CD4-positive, alpha-beta T cell (primary cell): ENCODE results near the gene NPPB. TPM values are rescaled to one million over a fixed set of nuclear protein-coding genes. Genes with fewer than 3 reads are reported as not detected.
"Not testable (repeated sequence)": the region's sequence is repeated elsewhere in the genome, so short reads cannot be mapped to it uniquely, and the experiment has no call there.

Experiments
- ATAC-seq: fragments of 200-7000 bp; cut with Tn5 transposase; one replicate; pipeline ENCODE4 v1.10.0; 2022; ENCODE audit warnings: mild to moderate bottlenecking; ENCODE audit not compliant: poor library complexity
- CTCF ChIA-PET: fragments of 350-600 bp; sonication (Branson Sonifier 250); formaldehyde crosslinking; loops from one replicate; lab custom pipeline; 2021; ENCODE audit warnings: antibody characterized with exemption, inconsistent platforms; lab: Charles Lee
- POLR2A ChIA-PET: fragments of 350-600 bp; sonication (Branson Sonifier 250); formaldehyde crosslinking; loops from one replicate; lab custom pipeline; 2021; ENCODE audit warnings: antibody characterized with exemption, inconsistent platforms; lab: Charles Lee
- DNase-seq, 14 experiments: peaks; one replicate each; pipeline ENCODE4 v3.0.0-alpha.2; 2013 to 2020; ENCODE audit warnings: mixed read lengths in 2 of 14
- H3K27ac ChIP-seq, 2 donors: one replicate each; pipeline versions ENCODE4 v1.5.1 to v1.7.0; 2013; ENCODE audit warnings: low read length in 2 of 2, low read depth in 1 of 2, mild to moderate bottlenecking in 1 of 2
- H3K27me3 ChIP-seq, 2 experiments: 1 replicate in 1 of 2; 2 replicates in 1 of 2; pipeline versions ENCODE4 v1.6.1 to v1.7.0; 2013; ENCODE audit warnings: low read length in 2 of 2, control low read depth in 1 of 2, mild to moderate bottlenecking in 1 of 2, moderate library complexity in 1 of 2; ENCODE audit not compliant: insufficient read depth in 2 of 2, control insufficient read depth in 1 of 2
- H3K36me3 ChIP-seq: one replicate; pipeline ENCODE4 v1.6.1; 2013; ENCODE audit warnings: low read length, control low read depth; ENCODE audit not compliant: insufficient read depth
- H3K4me1 ChIP-seq: one replicate; pipeline ENCODE4 v1.6.1; 2013; ENCODE audit warnings: low read length, control low read depth; ENCODE audit not compliant: insufficient read depth
- H3K4me3 ChIP-seq: one replicate; pipeline ENCODE4 v1.5.1; 2013; ENCODE audit warnings: mild to moderate bottlenecking, low read length, moderate library complexity
- H3K9me3 ChIP-seq, 2 experiments: 1 replicate in 1 of 2; 2 replicates in 1 of 2; pipeline versions ENCODE4 v1.6.1 to v1.7.0; 2013; ENCODE audit warnings: low read length in 2 of 2, mild to moderate bottlenecking in 2 of 2, control low read depth in 1 of 2, moderate library complexity in 1 of 2; ENCODE audit not compliant: control insufficient read depth in 1 of 2, insufficient read depth in 1 of 2
- H3K27ac Mint-ChIP-seq: one replicate; pipeline ENCODE4 v1.8.0; 2020; ENCODE audit warnings: mixed read lengths
- H3K27me3 Mint-ChIP-seq: one replicate; pipeline ENCODE4 v1.8.0; 2021; ENCODE audit warnings: mixed read lengths
- H3K36me3 Mint-ChIP-seq: one replicate; pipeline ENCODE4 v1.8.0; 2021; ENCODE audit warnings: low read depth, mixed read lengths
- H3K4me1 Mint-ChIP-seq: one replicate; pipeline ENCODE4 v1.8.0; 2021; ENCODE audit warnings: low read depth, mixed read lengths
- H3K4me3 Mint-ChIP-seq: one replicate; pipeline ENCODE4 v1.8.0; 2020; ENCODE audit warnings: mild to moderate bottlenecking, mixed read lengths
- H3K9me3 Mint-ChIP-seq: one replicate; pipeline ENCODE4 v1.8.0; 2020; ENCODE audit warnings: mixed read lengths
- CTCF ChIP-seq: fragments of 200-600 bp; IDR thresholded peaks from one replicate; pipeline ENCODE4 v1.8.0; 2022; ENCODE audit warnings: antibody characterized with exemption, mild to moderate bottlenecking
- intact Hi-C, 2 experiments: fragments of 100-400 bp; cut with DNase I in 1 of 2; cut with micrococcal nuclease in 1 of 2; formaldehyde crosslinking; loops; one replicate each; pipeline versions ENCODE4 v1.15.1 to v1.9.0; 2023 to 2025; cut with DNase I, micrococcal nuclease
- total RNA-seq, 174 experiments: library from RNA in 2 of 174; stranded (reverse) in 2 of 174; gene quantifications; one replicate each; pipeline ENCODE4 v1.2.3 and lab custom pipeline; 2021 to 2026

Gene NPPB
- total RNA-seq, 2 experiments from 2014 or later: not detected

DNA sequence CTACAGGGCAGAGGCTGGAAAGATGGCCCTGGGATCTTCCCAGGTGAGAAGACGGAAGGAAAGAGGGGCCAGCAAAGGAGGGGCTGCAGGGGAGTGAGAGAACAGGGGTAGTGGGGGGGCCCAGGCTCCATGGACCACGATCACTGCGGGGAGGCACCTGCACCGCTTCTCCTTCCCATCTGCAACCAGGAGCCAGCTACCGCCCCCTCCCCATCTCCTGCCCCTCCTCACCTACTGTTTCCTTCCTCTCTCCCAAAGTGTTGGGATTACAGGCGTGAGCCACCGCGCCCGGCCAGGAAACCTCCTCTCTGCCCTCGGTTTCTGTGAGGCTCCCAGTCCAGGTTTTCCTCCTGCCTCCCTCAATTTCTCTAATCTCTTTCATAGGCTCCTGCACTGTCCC is 48.1 kb upstream of the NPPB start:
- TF ChIP-seq CTCF: no peak
- ChIA-PET CTCF (no interaction called here), POLR2A (interaction anchor here (0.6 to 1.8 kb wide), 2 partner anchors 242 to 264 kb away, joined by 3 to 16 read pairs; partner anchors contain the start of gene FBXO6)
- peaks cover 0 to 10% of the 10 kb centered on the region in 2 experiments for H3K9me3 ChIP-seq
- H3K27ac ChIP-seq: no peak overlapping the region
- Mint-ChIP-seq H3K36me3 (peaks cover 16% of the 10 kb centered on the region), H3K4me3 (peak overlapping the region; percentile 35), H3K9me3 (no peaks in the 10 kb centered on the region), H3K27ac (peak overlapping the region; percentile 89), H3K27me3 (peaks cover 26% of the 10 kb centered on the region), H3K4me1 (peaks cover 41% of the 10 kb centered on the region)
- DNase-seq (peak in 2 of 14 experiments; percentile 13 to 39), ATAC-seq (no peak)
- intact Hi-C loops: loop anchor here (1.0 to 10.0 kb wide), 6 partner anchors 50 to 268 kb away; partner anchors contain the start of genes CLCN6 (in 1 of the 2), FBXO2 (in 1 of the 2), FBXO44 (in 1 of the 2) and NPPB (in 1 of the 2)
- H3K4me3 ChIP-seq: no peak overlapping the region
- H3K27me3 ChIP-seq: peaks cover 10 to 11% of the 10 kb centered on the region in 2 experiments
- H3K4me1 ChIP-seq: peaks cover 36% of the 10 kb centered on the region
- H3K36me3 ChIP-seq: no peaks in the 10 kb centered on the region

DNA sequence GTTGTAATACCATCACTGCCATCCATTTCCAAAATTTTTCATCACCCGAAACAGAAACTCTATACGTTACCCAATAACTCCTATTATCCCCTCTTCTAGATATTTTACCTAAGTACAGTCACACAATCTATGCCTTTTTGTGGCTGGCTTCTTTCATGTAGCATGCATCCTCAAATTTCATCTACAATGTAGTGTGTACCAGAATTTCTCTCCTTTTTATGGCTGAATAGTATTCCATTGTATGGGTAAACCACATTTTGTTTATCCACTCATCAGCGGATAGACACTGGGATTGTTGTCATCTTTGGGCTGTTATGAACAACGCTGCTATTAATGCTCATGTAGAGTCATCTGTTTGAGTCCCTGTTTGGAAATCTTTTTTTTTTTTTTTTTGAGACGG is 46.2 kb upstream of the NPPB start:
- H3K4me3 ChIP-seq: no peak overlapping the region
- Mint-ChIP-seq H3K9me3 (no peaks in the 10 kb centered on the region), H3K4me3 (no peak overlapping the region), H3K27ac (peak overlapping the region; percentile 89), H3K4me1 (peaks cover 39% of the 10 kb centered on the region), H3K36me3 (peaks cover 16% of the 10 kb centered on the region), H3K27me3 (peaks cover 41% of the 10 kb centered on the region)
- no peak for TF ChIP-seq CTCF
- H3K4me1 ChIP-seq: peaks cover 36% of the 10 kb centered on the region
- intact Hi-C loops: loop anchor here (5.0 to 10.0 kb wide), 4 partner anchors 48 to 270 kb away; partner anchors contain the start of genes FBXO2 (in 1 of the 2), FBXO44 (in 1 of the 2) and NPPB (in 1 of the 2)
- DNase-seq (no peak), ATAC-seq (no peak)
- H3K27me3 ChIP-seq: peaks cover 16 to 19% of the 10 kb centered on the region in 2 experiments
- ChIA-PET CTCF (no interaction called here), POLR2A (no interaction called here)
- H3K27ac ChIP-seq: no peak overlapping the region
- peaks cover 0 to 10% of the 10 kb centered on the region in 2 experiments for H3K9me3 ChIP-seq
- H3K36me3 ChIP-seq: no peaks in the 10 kb centered on the region

- H3K4me3 Mint-ChIP-seq, H3K27ac Mint-ChIP-seq, CTCF ChIA-PET, H3K27ac ChIP-seq, H3K9me3 Mint-ChIP-seq, H3K36me3 ChIP-seq, ATAC-seq, DNase-seq, H3K4me3 ChIP-seq, POLR2A ChIA-PET: not testable (repeated sequence)
- Mint-ChIP-seq H3K36me3 (peaks cover 13% of the 10 kb centered on the region), H3K4me1 (peaks cover 33% of the 10 kb centered on the region), H3K27me3 (peaks cover 49% of the 10 kb centered on the region)
- intact Hi-C loops: loop anchor here in 1 of 2 experiments (10.0 kb wide), 1 partner anchor 271 kb away; no protein-coding TSS in a partner anchor
- H3K27me3 ChIP-seq: peaks cover 23 to 26% of the 10 kb centered on the region in 2 experiments
- H3K9me3 ChIP-seq: peaks cover 0 to 15% of the 10 kb centered on the region in 2 experiments
- peaks cover 32% of the 10 kb centered on the region for H3K4me1 ChIP-seq
Observed at GRCh38 chr1:11904156-11904555, 45.4 kb upstream of the NPPB start.
